Smooth muscle cell (in vitro differentiated cells): ENCODE measurements around the gene CEP126. TPM values are rescaled to one million over a fixed set of nuclear protein-coding genes. Genes with fewer than 3 reads are reported as not detected.

Experiments
- DNase-seq: peaks from one replicate; lab custom pipeline; 2025; ENCODE audit not compliant: unreplicated experiment; lab: John Stamatoyannopoulos, UW
- H2AFZ ChIP-seq: fragments of 200-600 bp; sonication (generic); 2 replicates; pipeline ENCODE4 v1.6.0; 2016; ENCODE audit warnings: antibody characterized with exemption, low read depth, mild to moderate bottlenecking
- H3F3A ChIP-seq: fragments of 200-600 bp; sonication (generic); 2 replicates; pipeline ENCODE4 v1.6.0; 2017; ENCODE audit warnings: antibody characterized with exemption, low read depth
- H3K27ac ChIP-seq: fragments of 200-600 bp; sonication (generic); 2 replicates; pipeline ENCODE4 v1.5.1; 2016; ENCODE audit warnings: low read depth, mild to moderate bottlenecking
- H3K27me3 ChIP-seq: fragments of 200-600 bp; sonication (generic); 2 replicates; pipeline ENCODE4 v1.6.1; 2016; ENCODE audit warnings: low read depth, mild to moderate bottlenecking
- H3K36me3 ChIP-seq: fragments of 200-600 bp; sonication (generic); 2 replicates; pipeline ENCODE4 v1.5.1; 2016; ENCODE audit warnings: low read depth
- H3K4me1 ChIP-seq: fragments of 200-600 bp; sonication (generic); 2 replicates; pipeline ENCODE4 v1.5.1; 2016; ENCODE audit warnings: low read depth
- H3K4me2 ChIP-seq: fragments of 200-600 bp; sonication (generic); 2 replicates; pipeline ENCODE4 v1.6.0; 2016; ENCODE audit warnings: mild to moderate bottlenecking
- H3K4me3 ChIP-seq: fragments of 200-600 bp; sonication (generic); 2 replicates; pipeline ENCODE4 v1.5.1; 2016; ENCODE audit warnings: mild to moderate bottlenecking
- H3K79me2 ChIP-seq: fragments of 200-600 bp; sonication (generic); 2 replicates; pipeline ENCODE4 v1.6.0; 2016; ENCODE audit warnings: low read depth, mild to moderate bottlenecking
- H3K9ac ChIP-seq: fragments of 200-600 bp; sonication (generic); 2 replicates; pipeline ENCODE4 v1.6.0; 2016; ENCODE audit warnings: low read depth
- H3K9me3 ChIP-seq: fragments of 200-600 bp; sonication (generic); replicated peaks from 2 replicates; pipeline ENCODE4 v1.5.1; 2016; ENCODE audit warnings: low read depth
- H4K20me1 ChIP-seq: fragments of 200-600 bp; sonication (generic); 2 replicates; pipeline ENCODE4 v1.6.0; 2016; ENCODE audit warnings: low read depth
- CTCF ChIP-seq: fragments of 200-600 bp; sonication (generic); IDR thresholded peaks from 2 replicates; pipeline ENCODE4 v1.5.1; 2017; ENCODE audit warnings: borderline replicate concordance, mild to moderate bottlenecking, antibody characterized with exemption; ENCODE audit not compliant: insufficient read depth, poor library complexity, severe bottlenecking
- WGBS: methylation state at CpG from one replicate; pipeline ENCODE4 v1.1.7; 2016; ENCODE audit warnings: low lambda C conversion rate; 5-methylcytosine and 5-hydroxymethylcytosine counted together
- polyA plus RNA-seq: library from polyadenylated mRNA; unstranded; fragments of >200 nt; fragmentation: Nextera tagmentation; extraction: Ambion mirVana; gene quantifications from 2 replicates; pipeline ENCODE4 v1.2.1, GENCODE V29; 2016
- total RNA-seq: library from RNA; depleted of rRNA; stranded (reverse); fragments of >200 nt; gene quantifications from 2 replicates; pipeline ENCODE4 v1.2.3, GENCODE V29; 2014

CEP126 gene
- total and polyA plus RNA-seq, 2 experiments from 2014 or later: 1.6 to 2.3 TPM

GRCh38 chr11:102012946-102013345 is 98.1 kb downstream of the CEP126 start:
- no peaks in the 10 kb centered on the region for H3K36me3 ChIP-seq
- no peak overlapping the region for H2AFZ ChIP-seq
- H3K79me2 ChIP-seq: no peaks in the 10 kb centered on the region
- no peaks in the 10 kb centered on the region for H3K27me3 ChIP-seq
- H3K9me3 ChIP-seq: no peaks in the 10 kb centered on the region
- no peak overlapping the region for H3K4me2 ChIP-seq
- H3K9ac ChIP-seq: no peak overlapping the region
- peaks cover 10% of the 10 kb centered on the region for H3F3A ChIP-seq
- no peak overlapping the region for H3K4me3 ChIP-seq
- no peak overlapping the region for H3K27ac ChIP-seq
- DNase-seq: no peak
- 43% methylated on average over 3 of the region's 3 CpGs for WGBS
- H4K20me1 ChIP-seq: no peaks in the 10 kb centered on the region
- no peak for TF ChIP-seq CTCF
- H3K4me1 ChIP-seq: no peaks in the 10 kb centered on the region

- no peaks in the 10 kb centered on the region for H3K4me1 ChIP-seq
- H2AFZ ChIP-seq: peak overlapping the region; percentile 23
- DNase-seq: no peak
- H3K4me3 ChIP-seq: no peak overlapping the region
- WGBS: 54% methylated on average over 5 of the region's 5 CpGs
- H3K27me3 ChIP-seq: no peaks in the 10 kb centered on the region
- no peaks in the 10 kb centered on the region for H4K20me1 ChIP-seq
- TF ChIP-seq CTCF: no peak
- H3K4me2 ChIP-seq: no peak overlapping the region
- no peaks in the 10 kb centered on the region for H3K36me3 ChIP-seq
- H3K9me3 ChIP-seq: no peaks in the 10 kb centered on the region
- peak overlapping the region; percentile 6 for H3K27ac ChIP-seq
- peaks cover 9% of the 10 kb centered on the region for H3F3A ChIP-seq
- no peak overlapping the region for H3K9ac ChIP-seq
- no peaks in the 10 kb centered on the region for H3K79me2 ChIP-seq
These were observed 99.9 kb downstream of the CEP126 start for GRCh38 chr11:102014756-102015155.

DNA sequence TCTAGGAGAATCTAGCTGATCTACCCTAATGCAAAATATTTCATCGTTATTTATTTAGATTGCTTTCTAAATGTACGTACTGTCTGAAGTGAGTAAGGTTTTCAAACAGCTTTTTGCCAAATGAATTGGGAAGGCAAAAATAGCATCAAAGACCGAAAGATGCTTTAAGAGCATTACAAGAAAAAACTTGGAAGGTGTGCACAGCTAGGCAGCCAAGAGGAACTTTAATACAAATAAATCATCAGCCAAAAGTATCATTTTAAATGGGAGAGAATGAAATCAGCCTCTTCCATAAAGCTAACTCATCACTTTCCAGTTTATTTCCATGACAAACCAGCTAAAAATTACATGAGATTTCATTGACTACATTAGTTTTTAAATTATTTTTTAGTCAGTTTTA is 102.2 kb downstream of the CEP126 start:
- no peaks in the 10 kb centered on the region for H3F3A ChIP-seq
- no peak overlapping the region for H2AFZ ChIP-seq
- no peaks in the 10 kb centered on the region for H4K20me1 ChIP-seq
- H3K27me3 ChIP-seq: no peaks in the 10 kb centered on the region
- no peaks in the 10 kb centered on the region for H3K79me2 ChIP-seq
- H3K4me1 ChIP-seq: no peaks in the 10 kb centered on the region
- no peak overlapping the region for H3K4me3 ChIP-seq
- no peaks in the 10 kb centered on the region for H3K36me3 ChIP-seq
- 93% methylated on average over 3 of the region's 3 CpGs for whole genome bisulfite sequencing
- no peaks in the 10 kb centered on the region for H3K9me3 ChIP-seq
- no peak overlapping the region for H3K4me2 ChIP-seq
- H3K27ac ChIP-seq: no peak overlapping the region
- DNase-seq: no peak
- TF ChIP-seq CTCF: no peak
- H3K9ac ChIP-seq: no peak overlapping the region

DNA sequence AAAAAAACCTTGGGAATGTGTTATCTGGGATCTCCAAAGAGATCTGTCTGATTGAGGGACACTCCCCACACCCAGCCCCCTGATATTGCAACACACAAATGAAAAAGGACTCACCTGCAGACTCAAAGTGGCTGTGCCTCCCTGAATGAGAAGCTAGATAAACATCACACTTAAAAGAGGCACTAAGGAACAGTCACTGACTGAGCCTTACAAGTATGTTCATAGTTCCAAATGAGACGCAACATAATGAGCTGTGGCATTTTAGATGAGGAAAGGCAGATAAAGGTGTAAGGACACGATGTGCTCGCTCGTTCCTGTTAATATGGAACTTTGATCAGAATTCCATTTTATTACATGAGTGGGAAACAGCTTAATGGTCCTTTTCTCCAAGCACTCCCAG is 111.4 kb downstream of the CEP126 start:
- 48% methylated on average over 4 of the region's 4 CpGs for WGBS
- H2AFZ ChIP-seq: peak overlapping the region; percentile 3
- H3K27ac ChIP-seq: peak overlapping the region; percentile 9

More for the DNA sequence above, 111.4 kb downstream of the CEP126 start:
- no peaks in the 10 kb centered on the region for H3K9me3 ChIP-seq
- TF ChIP-seq CTCF: no peak
- no peaks in the 10 kb centered on the region for H3K36me3 ChIP-seq
- H3K79me2 ChIP-seq: no peaks in the 10 kb centered on the region
- H4K20me1 ChIP-seq: no peaks in the 10 kb centered on the region
- no peak for DNase-seq
- H3K4me2 ChIP-seq: peak overlapping the region; percentile 0
- H3K27me3 ChIP-seq: no peaks in the 10 kb centered on the region
- no peak overlapping the region for H3K9ac ChIP-seq
- H3F3A ChIP-seq: no peaks in the 10 kb centered on the region
- H3K4me1 ChIP-seq: peaks cover 2% of the 10 kb centered on the region
- H3K4me3 ChIP-seq: no peak overlapping the region
